ENCODE measurements around the gene CAMKMT.

CAMKMT gene

DNA sequence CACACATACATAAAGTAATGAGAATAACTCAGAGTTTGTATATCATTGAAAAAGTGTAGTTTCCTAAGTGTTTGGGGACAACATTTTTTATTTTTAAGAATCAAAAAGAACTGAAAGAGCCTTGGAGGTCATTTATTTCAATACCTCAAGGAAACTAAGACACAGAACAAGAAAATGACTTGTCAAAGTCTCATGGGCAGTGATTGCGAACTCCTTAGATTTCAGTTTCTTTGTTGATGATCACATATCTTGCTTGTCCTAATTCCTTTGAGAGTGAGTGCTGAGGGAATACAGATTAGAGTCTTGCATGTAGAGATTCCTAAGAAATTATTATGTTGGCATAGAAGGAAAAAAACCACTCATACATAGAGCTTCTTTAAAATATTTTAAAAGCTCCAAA, 243.8 kb downstream of the CAMKMT start:
- DNase-seq = no peak

DNA sequence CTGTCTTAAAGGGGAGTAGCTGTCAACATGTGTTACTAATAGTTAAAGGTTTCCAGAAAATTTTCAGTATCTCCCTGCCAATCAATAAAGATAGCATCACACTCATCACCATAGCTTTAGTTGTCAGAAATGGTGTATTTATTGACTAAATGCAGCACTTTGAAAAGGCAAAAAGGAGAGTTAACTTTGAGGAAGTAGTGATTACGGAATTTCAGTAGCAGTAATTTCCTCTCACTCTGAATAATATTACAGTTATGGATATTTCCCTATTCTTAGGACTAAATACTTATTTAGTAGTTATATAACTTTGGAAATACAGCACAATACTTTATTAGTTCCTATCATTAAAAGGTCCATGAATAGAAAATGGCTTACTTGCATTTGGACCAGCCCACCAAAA, 250.5 kb downstream of the CAMKMT start:
- no peak for DNase-seq

DNA sequence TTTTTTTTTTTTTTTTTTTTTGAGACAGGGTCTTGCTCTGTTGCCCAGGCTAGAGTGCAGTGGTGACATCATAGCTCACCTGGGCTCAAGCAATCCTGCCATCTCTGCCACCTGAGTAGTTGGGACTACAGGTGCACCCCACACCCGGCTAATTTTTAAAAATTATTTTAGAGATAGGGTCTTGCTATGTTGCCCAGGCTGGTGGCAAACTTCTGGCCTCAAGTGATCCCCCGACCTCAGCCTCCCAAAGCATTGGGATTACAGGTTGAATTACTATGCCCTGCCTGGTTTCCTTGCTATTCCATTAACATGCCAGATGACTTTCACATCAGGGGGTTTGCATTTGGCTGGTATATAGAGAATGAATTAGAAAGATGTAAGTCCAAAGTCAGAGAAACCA, 253.2 kb downstream of the CAMKMT start:
- DNase-seq = no peak

DNA sequence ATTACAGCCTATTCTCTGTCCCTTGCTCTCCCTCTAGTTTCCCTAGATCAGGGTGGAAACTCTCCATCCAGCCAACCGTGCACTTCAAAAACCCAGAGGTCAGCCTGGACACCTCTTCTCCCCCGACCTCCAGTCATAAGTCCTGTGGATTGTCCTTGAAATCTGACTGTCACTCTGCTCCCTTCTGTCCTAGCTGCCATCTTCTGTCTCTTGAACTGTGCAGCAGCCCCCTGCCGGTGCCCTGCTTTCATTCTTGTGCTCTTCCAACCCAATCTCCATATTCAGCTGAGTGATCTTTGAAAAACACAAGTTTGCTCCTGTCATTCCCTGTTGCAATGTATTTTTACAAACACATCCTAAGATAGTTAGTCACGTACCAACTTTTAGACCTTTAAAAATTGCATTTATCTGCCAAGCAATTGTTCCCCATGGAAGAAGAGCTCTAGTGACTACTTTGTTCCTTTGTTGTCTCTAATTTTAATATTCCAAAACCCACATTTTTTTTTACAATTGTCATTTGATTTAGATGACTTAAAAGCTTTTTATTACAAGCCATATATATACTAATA, 254.3 kb downstream of the CAMKMT start:
- DNase-seq = no peak

DNA sequence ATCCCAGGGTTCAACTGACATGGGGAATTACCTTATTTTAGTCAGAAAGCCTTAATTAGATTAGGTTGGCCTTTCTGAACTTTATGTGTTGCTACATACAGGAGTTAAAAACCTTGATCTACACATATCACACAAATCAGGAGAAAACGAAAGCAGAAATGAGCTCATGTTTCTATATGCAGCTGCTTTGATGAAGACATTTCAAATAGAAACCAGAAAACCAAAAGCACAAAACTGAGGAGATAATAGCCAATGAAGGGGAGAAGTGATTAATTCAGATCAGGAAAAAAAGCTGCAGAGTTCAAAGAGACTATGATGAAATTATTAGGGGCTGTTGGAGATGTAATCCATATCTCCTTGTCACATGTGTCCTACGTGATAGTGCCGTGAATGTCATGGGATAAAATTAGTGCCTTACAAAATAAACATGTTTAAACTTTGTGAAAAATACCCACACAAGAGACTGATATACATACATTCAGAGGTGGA, 255.0 kb downstream of the CAMKMT start:
- DNase-seq = no peak

DNA sequence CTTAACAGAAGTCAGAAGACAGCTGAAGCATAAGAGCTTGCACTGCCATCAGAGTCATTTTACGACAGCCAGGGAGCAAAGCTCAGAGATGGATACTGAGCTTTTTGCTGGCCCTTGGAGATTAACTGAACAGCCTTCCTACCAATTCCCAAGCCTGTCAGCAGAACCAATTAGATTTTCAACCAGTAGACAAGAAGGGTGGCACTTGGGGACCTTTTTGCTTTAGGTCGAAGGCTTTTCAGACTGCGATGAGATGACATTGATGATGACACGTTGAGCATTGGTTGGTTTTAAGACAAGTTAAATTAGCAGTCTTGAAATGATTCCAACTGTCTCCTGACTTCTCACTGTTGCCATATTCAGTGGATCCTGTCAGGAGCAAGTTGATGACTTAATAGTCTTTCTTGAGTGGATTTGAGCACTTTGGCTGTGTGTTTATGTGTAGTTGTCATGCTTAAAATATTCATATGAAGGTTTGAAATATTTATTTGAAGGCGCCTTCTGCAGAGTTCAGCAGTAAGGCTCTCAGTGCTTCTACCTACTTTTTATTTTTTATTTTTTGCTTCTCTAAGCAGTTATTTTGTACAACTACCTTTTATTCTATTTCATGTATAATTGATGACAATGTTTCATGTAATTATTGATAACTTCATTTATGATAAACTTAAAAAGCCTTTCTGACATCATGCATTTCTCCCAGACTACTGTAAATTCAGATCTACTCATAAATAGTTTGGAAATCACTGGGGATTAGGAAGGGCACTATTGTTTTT, 256.7 kb downstream of the CAMKMT start:
- DNase-seq = no peak

DNA sequence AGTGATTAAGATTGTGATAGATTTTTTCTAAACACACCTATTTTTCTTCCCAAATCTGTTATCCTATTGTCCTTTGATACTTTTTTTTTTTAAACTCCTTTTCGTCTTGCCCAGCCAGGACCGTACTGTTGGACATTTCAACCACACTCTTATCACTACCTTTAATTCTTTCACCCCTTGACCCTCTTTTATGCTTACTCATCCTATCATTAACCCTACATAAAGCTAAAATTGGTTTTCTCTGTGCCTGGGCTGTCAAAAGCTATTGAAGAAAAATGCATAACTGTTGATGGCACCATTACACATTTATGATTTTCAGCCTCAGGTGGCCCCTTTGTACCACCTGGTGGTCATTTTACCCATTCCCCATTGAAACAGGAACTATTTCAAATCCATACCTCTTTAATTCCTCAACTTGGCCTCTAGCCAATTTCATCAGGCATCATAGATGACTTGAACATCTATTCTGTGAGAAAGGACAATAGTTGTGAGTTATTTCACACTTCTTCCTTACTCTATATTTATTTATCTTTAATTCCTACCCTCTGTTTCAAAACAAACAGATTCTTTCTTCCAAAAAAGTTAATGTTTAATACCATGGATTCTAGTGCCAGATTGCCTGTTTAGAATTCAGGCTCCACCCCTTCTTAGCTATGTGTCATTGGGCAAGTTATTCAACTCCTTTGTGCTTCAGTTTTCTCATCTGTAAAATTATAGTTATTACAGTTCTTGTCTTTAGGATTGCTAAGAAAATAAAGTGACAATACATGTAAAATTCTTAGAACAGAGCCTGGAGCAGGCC, 258.6 kb downstream of the CAMKMT start:
- DNase-seq = no peak

DNA sequence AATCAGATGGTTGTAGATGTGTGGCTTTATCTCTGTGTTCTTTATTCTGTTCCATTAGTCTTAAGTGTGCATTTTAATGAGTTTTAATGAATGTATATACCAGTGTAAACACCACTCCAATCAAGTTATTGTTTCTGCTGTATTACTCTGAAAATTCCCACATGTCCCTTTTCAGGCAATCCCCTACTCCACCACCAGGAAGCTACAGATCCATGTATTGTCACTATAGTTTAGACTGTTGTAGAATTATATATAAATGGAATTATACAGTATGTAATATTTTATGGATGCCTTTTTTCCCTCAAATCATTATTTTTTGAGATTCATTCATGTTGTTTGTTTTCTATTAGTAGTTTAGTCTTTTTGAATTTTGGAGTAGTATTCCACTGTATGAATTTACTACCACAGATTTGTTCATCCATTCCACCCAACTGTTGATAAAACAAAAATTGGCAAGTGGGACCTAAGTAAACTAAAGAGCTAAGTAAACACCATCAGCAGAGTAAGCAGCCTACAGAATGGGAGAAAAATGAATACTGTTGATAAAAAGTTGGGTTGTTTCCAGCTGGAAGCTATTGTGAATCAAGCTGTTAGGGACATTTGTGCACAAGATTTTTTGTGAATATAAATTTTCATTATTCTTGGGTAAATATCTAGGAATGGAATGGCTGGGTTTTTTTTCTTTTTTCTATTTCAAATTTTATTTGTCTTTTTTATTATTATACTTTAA, 262.0 kb downstream of the CAMKMT start:
- no peak for DNase-seq

DNA sequence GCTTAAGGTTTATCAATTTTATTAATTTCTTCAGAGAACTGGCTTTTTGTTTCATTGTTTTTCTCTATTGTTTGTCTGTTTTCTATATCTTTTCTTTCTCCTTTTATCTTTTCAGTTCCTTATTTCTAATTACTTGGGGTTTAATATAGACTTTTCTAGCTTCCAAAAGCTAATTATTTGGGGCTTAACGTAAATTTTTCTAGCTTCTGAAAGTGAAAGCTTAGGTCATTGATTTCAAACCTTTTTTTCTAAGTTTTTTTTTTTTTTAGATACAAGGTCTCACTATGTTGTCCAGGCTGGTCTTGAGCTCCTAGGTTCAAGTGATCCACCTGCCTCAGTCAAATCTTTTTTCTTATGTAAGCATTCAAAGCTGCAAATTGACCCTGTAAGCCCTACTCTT, 266.6 kb downstream of the CAMKMT start:
- no peak for DNase-seq

DNA sequence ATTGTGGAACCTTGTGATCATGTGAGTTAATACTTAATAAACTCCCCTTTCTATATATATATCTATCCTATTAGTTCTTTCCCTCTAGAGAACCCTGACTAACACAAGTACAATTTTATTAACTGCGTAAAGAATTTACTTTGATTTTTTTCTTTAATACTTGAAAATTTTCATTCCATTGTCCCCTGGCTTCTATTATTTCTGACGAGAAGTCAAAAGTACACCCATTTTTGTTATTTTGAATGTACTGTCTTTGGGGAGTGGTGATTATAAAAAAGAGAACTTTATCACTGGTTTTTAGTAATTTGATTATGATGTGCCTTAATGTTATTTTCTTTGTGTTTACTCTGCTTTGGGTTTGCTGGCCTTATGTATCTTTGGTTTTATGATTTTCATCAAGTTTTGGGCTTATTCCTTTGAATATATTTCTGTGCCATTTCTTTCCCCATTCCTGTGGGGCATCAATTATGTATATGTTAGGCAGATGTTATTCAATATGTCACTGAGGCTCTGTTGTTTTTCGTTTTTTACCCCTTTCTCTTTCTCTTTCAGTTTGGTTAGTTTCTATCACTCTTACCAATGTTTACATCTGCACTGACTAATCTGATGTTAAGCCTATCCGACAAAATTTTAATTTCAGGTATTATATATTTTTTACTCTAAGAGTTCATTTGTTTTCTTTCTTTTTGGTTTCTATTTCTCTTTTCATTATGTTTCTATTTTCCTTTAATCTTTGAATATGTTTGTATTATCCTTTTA, 271.4 kb downstream of the CAMKMT start:
- no peak for DNase-seq

DNA sequence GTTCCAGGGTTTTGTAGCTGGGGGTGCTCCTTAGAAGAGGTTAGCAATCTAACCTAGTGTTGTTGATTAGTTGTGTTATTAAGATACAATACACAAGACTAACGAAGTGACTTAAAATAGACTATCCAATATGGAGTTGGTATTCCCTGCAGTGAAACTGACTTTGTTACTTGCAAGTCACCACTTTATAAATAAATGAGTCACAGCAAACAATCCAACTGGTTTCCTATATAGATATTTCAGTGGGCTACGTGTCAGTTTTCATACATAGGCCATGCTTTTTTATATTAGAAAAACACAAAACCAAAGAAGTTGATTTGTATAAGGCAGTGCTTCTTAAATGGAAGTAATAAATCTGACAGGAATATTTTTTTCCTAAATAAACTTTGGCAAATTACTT, 274.0 kb downstream of the CAMKMT start:
- DNase-seq = no peak

DNA sequence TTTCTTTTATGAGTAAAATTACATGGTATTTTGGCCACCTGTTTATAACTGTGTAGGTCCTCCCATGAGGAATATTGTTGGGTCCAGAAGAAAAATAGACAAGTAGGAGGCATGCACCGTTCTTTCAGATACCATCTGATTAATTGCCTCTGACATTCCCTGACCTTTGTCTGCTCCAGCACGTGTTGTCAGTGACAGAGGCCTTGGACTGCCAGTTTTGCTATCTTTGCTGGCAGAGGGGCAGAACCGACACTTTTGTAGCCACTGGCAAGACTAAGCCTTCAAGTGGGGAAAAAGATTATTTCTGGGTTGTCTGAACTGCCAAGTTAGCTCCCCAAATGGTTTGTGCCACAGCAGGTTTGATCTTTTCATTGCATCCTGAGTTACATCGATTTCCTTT, 276.9 kb downstream of the CAMKMT start:
- DNase-seq = no peak

DNA sequence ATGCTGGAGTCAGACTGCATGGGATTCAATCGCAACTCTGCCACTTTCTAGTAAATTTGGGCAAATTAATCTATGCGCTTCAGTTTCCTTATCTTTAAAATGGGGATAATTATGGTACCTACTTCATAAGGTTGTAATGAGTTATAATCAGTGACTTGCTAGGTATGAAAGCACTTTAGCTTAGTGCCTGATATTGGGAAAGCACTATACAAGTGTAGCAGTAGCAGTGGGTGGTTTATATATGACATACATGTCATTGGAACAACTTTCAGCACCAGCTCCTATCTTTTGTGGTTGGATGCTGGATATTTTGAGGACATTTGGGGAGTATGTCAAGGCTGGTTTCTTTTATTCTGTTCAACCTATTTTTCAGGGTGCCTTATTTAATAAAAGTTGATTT, 277.7 kb downstream of the CAMKMT start:
- no peak for DNase-seq

DNA sequence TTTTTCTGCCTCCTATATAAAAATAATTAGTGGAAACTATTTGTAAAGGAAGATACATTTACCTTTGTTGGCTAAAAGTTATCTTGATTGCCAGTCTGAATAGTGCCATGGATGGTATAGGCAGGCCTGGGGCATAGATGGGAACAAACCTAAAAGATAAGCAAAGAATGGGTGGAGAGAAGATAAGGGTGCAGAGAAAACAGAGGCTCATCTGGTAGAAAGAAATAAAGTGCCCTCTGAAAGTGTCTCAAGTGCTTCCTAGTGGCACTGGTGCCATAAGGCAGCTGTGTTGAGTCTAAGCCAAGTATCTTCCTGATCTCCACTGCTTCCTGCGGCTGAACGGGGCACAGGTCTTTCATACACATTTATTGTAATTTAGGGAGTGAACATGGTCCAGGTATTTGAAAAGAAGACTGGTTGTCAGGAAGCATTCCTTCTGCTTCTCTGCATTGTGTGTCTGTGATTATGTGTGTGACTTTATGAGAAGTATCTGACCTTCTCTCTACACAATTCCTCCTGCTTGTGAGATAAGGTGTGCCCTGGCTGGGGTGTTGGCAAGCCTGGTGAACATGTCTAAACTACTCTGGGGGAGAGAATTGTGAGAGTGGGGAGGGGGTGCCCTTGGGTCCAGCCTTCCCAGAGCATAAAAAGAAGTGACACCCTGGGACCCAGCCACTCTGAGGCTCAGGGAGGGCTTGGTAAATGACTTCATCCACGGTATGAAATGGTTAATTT, 280.5 kb downstream of the CAMKMT start:
- DNase-seq = no peak

DNA sequence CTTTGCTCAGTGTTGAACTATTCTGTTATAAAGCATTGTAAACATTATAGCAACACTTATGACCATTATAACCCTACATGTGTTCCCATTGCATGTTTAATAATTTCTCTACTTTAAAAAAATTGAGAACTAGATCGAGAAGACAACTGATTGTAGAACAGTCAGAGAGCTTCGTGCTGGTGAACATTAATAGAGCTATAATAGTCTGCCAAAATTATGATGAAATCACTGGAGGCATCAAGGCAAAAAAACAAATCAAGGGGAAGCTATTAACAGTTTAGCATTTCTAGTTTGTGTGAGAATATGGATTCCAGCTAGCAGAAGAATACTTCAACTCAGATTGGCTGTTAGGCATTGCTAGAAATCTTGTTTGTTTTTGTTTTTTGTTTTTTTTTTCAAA, 284.2 kb downstream of the CAMKMT start:
- no peak for DNase-seq

DNA sequence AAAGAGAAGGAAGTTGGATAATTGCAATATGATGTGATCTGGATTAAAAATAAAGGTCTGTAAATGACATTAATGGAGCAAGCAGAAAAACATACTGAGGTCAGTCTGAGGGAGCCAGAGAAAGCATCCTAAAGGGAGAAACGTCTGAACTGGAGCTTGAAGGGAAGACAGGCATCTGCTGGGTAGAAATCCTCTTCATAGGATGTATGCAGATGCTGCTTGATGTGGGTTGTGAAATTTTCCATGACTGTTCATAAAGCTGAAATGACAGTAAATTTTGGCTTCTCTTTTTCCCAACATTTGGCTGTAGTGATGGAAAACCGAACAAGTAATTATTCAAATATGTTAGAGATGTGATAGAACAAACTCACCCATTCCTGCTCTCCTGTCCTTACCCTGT, 287.6 kb downstream of the CAMKMT start:
- DNase-seq = no peak

DNA sequence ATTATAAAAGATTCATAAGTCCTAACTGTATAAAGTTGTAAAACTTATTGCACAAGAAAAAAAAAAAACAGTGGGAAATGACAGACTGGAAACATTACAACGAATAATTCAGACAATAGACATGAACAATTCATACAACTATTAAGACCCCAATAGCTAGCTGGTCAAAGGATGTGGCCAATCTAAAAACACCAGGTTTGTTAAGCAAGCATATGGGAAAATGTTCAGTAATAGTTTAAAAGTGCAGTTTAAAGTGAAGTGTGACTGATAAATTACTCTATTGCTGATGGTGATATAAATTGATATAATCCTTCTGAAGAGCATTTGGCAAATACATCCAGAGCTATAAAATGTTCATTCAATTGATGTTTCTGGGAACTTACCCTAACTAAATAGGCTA, 289.0 kb downstream of the CAMKMT start:
- no peak for DNase-seq

DNA sequence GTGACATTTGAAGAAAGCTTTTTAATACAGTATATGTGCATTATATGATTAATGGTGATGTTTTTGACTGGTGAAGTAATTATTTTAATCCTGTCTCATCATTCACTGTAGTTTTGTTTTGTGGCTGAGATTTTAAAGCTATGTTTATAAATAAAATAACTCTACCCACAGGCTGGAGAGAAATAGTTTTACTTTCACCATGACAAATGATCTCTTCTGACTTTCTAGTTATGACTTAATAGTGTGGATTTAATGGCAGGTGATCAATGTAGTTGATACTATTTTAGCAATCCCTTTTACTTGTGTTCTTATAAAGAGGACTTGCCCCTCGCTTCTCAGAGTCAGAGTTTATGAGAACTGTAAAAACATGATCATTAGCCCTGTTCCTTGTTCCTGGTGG, 290.2 kb downstream of the CAMKMT start:
- DNase-seq = no peak

DNA sequence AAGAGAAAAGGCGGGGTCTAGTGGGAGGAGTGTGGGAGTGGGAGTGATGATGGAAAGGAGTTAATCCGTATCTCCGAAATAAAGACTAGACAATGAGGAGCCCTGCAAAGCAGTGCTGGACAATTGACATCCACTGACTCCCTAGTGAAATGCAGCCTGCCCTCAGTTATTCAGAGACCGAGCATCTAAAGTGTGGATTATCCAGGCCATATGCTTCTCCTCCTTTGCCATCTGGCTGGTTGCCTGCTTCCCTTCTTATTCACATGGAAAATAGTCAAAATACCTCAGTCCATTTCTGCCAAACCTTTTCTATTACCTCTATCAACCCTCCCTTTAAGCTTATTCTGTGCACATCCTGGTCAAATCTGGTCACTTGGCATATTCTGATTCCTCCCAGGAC, 291.0 kb downstream of the CAMKMT start:
- no peak for DNase-seq

DNA sequence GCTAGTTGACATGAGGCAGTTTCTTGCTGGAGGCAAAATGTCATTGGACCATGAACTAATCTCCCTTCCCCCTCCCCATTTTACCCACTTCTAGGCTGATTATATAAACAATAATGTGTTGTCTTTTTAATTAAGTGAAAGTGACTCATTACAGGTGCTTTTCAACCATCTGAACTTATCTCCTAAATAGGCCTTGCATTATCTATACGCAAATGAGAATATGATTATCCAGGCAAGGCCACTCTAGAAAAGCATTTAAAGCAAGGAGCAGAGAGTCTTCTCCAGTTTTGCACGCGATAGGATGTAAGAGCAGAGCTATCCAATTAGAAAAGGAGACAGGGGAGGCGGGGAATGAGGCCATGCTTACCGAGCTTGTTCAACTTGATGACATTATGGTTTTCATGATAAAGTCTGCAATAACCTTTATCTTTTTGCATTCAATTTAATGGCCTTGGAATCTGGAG, 293.7 kb downstream of the CAMKMT start:
- DNase-seq = no peak

DNA sequence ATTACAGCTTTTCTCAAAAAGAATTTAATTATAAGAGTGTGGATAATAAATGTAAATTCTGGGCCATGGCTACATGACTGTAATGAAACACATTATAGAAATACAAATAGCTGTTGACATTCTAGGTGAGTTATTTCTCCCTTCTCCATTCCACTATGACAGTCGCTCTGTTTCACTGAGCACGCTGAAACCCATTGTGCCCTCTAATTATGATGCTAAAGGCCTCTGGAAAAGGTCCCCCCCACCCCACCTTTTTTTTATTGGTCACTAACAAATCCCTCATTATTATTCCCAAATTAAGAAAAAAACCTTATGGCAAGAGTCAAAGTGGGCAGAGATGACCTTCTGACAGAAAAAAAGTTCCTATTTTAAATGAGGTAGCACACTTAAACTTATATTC, 294.7 kb downstream of the CAMKMT start:
- no peak for DNase-seq
